ENCODE data around the gene OR14J1.
"Not testable (repeated sequence)": the region's sequence is repeated elsewhere in the genome, so short reads cannot be mapped to it uniquely, and the experiment has no call there.

OR14J1 gene, protein sequence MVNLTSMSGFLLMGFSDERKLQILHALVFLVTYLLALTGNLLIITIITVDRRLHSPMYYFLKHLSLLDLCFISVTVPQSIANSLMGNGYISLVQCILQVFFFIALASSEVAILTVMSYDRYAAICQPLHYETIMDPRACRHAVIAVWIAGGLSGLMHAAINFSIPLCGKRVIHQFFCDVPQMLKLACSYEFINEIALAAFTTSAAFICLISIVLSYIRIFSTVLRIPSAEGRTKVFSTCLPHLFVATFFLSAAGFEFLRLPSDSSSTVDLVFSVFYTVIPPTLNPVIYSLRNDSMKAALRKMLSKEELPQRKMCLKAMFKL

DNA sequence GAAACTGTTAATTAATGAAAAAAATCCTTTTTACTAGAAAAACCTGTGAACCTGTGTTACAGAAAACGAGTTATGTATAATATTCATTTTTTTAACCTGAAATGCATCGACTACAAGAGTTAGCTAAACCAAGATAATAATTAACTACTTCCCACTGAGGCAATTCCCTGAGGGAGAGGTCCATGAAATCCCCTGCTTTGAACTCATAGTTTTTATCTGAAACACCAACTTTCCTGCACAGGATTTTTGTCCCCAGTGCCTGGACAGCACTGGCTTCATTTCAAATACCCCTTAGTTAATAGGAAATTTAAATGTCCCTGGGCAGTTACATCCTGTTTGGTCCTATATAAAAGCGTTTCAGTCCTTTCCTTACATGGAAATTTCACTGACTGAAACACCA is at the start of gene OR14J1:
OR14J1 (plus strand) TSS at position 386 of the 400 bp plus-strand sequence. CDS start 4,989 bp downstream, outside the sequence.
- DNase-seq, result no peak

DNA sequence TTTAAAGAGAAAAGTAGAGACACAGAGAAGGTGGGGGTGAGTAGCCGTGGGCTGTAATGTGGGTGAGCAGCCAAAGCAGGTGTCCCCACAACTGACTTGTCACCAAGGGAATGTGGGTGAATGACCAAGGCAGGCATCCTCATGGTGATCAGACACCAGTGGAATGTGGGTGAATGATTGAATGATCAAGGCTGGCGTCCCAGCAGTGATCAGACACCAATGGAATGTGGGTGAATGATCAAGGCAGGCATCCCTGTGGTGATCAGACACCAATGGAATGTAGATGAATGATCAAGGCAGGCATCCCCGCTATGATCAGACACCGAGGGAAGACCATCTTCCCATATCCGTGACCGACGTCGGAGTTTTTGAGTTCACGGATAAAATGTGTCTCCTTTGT is 49.8 kb upstream of the OR14J1 start:
- no peak for DNase-seq

DNA sequence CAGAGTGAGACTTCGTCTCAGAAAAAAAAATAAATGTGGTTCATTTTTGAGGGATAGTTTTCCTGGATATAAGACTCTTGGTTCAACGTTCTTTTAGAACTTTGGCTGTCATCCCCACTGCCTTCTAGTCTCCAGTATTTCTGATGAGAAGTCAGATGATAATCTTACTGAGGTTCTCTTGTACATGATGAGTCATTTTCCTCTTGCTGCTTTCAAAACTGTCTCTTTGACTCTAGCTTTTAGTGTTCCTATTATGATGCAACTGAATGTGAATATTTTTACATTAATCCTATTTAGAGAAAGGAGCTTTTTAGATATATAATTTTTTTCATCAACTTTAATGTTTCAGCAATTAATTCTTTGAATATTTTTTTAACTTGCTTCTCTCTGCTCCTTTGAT is 46.0 kb upstream of the OR14J1 start:
- DNase-seq, result no peak

DNA sequence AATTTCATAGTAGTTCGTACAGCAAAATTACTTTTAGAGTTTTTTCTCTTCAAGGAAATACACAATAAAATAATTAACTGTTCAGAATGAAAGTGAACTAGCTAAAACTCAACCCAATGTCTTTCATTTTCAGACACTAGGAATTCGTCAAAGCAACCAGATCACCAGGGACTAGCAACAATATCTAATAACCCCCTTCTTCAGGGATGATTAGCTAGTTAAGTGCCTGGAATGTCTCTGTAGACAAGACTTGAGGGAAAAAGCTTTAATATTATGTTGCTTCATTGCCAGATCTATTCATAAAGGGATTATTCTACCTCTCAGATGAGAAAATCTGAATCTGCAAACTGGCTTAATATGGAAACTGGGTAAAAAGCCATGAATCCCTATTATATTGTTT is 41.8 kb upstream of the OR14J1 start:
- DNase-seq, result no peak

DNA sequence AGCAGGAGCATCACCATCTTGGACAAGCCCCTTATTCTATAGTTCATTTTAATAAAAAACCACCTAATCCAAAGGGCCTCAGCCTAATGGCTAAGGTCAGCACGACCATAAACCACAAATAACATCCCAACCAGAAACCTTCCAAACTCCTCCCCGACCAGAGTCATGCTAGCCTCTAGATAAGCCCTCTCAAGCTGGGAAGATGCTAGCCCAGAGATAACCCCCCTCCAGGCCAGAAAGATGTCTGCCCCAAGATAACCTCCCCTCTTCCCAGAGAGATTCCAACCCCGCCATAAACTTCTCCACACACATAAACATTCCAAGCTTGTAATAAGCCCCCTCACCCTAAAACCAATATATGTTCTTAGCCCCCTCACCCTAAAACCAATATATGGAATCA is 38.5 kb upstream of the OR14J1 start:
- DNase-seq, result no peak

DNA sequence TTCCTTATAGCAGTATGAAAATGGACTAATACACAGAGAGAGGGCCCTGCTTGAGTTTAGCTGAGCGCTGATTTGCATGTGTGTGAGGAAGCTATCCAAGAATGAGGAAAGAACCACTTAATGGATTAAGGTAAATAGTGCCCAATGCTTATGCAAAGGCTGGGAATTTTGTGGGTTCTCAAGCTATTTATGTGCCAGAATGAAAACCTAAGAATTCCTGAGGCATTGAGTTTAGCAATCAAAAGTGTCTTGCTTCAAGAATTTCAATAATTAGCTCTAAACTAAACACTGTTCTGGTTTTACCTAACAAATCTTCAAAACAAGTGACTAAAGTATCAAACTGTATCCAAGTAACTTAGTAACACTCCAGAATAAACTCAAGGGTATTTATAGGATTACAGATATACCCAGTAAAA is 7.0 kb upstream of the OR14J1 start:
- DNase-seq, result no peak

DNA sequence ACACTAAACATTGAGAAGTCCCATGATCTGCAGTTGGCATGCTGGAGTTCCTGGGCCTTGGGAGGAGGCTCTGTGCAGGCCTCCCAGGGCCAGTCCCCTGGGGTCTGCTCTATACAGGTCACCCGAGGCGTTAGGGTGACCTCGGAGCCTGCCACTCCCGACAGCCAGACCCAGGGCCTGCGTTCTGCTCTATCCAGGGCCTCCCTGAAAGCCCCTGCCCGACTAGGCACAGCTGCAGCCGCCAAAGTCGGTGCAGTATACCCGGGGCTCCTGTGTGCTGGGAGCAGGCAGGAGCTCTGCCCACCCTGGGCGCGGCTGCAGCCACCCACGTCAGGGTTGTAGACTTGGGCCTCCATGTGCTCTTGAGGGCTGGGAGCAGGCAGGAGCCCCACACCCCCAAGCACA is 6.3 kb upstream of the OR14J1 start:
- no peak for DNase-seq

DNA sequence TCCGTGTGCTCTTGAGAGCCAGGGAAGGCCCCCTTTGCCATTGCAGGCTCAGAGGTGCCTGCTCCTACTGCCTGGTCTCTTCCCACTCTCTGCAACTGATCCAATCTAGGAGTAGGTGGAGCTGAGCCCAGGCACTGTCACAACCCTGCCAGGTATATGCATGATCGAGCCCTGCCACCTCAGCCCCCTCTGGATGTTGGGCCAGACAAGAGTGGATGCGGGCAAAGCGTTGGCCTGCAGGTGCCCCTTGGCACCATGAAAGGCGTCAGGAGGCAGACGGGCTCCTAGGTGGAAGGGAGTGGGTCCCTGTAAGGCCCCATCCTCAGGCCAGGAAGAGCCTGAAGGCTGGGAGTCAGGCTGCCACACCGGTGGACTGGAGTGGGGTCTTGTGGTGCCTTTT is 5.9 kb upstream of the OR14J1 start:
- no peak for DNase-seq

DNA sequence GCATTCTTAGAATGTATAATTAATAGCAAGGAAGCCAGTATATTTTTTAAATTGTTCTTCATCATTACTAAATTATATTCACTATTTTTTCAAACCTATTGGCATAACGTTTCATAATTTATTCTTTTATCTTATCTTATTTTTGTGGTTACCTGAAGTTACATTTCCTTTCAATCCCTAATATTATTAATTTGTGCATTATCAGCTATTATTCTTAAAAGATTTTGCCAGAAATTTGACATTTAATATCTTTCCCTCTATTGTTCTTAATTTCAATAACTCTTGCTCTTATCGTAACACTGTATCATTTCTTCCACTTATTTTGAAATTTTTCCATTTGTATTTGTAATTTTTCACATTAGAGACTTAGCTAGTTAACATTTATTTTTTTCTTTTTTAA is 18.4 kb downstream of the OR14J1 start:
- DNase-seq, result no peak

DNA sequence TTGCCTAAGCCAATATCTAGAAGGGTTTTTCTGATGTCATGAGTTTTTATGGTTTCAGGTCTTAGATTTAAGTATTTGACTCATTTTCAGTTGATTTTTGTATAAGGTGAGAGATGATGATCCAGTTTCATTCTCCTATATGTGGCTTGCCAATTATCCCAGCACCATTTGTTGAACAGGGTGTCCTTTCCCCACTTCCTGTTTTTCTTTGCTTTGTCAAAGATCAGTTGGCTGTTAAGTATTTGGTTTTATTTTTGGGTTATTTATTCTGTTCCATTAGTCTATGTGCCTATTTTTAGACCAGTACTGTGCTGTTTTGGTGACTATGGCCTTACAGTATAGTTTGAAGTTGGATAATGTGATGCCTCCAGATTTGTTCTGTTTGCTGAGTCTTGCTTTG is 21.8 kb downstream of the OR14J1 start:
- DNase-seq, result not testable (repeated sequence)

DNA sequence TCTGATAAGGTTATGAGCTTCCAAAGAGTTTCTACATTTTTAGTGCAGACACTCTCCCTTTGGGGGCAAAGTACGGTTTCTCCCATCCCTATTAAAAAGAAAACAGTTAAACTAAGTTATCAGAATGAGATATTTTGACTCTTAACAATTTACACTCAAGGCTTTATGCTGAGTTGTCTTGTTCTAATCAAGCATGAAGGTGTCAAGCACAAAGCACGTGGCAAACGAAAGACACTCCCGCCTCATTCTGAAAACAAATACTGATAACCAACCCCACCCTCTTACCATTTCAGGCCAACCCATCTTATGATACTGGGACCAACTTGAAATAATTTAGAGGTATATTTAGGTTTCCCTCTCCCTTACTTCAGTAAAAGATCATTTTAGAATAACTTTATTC is 24.3 kb downstream of the OR14J1 start:
- DNase-seq, result no peak

DNA sequence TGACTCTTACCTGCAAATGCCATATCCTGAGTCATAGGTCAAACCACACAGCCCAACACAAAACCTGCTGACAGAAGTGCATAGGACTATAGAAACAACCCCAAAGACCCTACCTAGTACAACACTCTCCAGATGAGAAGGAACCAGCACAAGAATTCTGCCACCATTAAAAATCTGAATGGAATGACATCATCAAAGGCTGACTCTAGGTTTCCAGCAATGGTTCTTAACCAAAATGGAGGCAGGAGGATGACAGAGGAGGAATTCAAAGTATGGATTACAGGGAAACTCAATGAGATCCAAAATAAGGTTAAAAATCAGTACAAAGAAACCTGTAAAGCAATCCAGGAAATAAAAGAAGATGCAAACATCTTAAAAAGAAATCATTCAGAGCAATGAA is 31.2 kb downstream of the OR14J1 start:
- DNase-seq, result no peak

DNA sequence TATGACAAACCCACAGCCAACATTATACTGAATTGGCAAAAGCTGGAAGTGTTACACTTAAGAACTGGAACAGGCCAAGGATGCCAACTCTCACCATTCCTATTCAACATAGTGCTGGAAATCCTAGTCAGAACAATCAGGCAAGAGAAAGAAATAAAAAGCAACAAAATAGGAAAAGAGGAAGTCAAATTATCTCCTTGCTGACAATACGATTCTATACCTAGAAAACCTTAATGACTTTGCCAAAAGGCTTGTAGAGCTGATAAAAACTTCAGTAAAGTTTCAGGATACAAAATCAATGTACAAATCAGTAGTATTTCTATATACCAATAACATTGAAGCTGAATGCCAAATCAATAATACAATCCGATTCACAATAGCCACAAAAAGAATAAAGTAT is 34.8 kb downstream of the OR14J1 start:
- DNase-seq, result no peak

DNA sequence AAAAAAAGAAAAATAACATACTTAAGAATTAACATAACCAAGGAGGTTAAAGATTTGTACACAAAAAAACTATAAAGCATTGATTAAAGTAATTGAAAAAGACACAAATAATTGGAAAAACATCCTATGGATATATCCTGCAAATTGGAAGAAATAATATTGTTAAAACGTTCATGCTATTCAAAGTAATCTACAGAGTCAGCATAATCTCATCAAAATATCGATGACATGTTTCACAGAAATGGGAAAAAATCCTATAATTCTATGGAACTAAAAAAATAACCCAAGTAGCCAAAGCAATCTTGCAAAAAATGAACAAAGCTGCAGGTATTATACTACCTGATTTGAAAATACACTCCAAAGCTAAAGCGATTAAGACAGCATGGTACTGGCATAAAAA is 43.9 kb downstream of the OR14J1 start:
- no peak for DNase-seq

DNA sequence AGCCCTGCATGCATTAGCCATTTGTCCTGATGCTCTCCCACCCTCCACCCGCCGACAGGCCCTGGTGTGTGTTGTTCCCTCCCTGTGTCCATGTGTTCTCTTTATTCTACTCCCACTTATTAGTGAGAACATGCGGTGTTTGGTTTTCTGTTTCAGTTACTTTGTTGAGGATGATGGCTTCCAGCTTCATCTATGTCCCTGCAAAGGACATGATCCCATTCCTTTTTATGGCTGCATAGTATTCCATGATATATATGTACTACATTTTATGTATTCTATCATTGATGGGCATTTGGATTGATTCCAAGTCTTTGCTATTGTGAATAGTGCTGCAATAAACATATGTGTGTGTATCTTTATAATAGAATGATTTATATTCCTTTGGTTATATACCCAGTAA is 47.8 kb downstream of the OR14J1 start:
- DNase-seq, result not testable (repeated sequence)

DNA sequence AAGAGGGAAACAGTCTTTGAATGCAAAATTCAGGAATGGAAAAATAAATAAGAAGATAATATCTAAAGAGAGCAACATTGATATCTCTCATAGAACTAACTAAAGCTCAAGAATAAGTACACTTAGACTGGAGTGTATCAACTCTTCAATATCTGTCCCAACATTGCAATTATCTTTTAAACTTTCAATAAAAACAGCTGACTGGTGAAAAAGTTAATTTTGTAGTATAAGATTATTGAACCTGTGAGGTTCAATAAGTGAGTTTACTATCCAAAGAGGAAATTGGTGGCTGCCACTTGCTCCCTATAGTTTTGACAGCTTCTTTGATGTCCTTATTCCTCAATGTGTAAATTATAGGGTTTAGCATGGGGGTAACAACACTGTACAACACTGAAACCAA is 53.5 kb downstream of the OR14J1 start:
- no peak for DNase-seq

DNA sequence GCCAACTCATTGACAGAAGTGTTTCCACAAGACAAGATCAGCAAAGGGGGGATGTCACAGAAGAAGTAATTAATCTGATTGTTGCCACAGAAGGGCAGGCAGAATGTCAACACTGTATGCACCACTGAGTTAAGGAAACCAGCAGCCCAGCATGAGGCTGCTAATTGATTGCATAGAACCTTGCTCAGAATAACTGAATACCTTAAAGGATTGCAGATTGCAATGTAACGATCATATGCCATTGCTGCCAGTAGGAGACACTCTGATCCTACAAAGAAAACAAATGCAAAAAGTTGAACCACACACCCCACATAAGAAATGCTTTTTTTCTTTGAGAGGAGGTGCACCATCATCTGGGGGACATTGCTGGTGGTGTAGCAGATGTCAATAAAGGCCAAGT is 54.1 kb downstream of the OR14J1 start:
- DNase-seq, result no peak

Measured in activated CD4-positive, alpha-beta T cell treated with anti-CD3 and anti-CD28 coated beads, Interleukin-2, amount 50 U/mL, for 4 hours (primary cell).